ENCODE data around the gene LYRM9. TPM values are rescaled to one million over a fixed set of nuclear protein-coding genes. Genes with fewer than 3 reads are reported as not detected.

The LYRM9 gene
- total RNA-seq, 1 donor from 2014 or later, result 8.3 TPM

- no peak for TF ChIP-seq CTCF (IDR thresholded peaks at IDR 0.05; ENCODE audit: unreplicated experiment)
- Mint-ChIP-seq H3K4me3 (ENCODE audit: unreplicated experiment) (no peak overlapping the region), H3K9me3 (ENCODE audit: unreplicated experiment) (no peaks in the 10 kb centered on the region)
Measured at GRCh38 chr17:27860971-27861664, 32.0 kb downstream of the LYRM9 start.

GRCh38 chr17:27858621-27859305 lies 34.4 kb downstream of the LYRM9 start:
- H3K4me1 Mint-ChIP-seq (ENCODE audit: unreplicated experiment), result no peaks in the 10 kb centered on the region
- H3K27ac Mint-ChIP-seq (ENCODE audit: unreplicated experiment), result no peak overlapping the region
- peaks cover 6% of the 10 kb centered on the region for H3K27me3 Mint-ChIP-seq (ENCODE audit: unreplicated experiment)
- DNase-seq (ENCODE audit: low spot score), result no peak
- H3K4me3 Mint-ChIP-seq (ENCODE audit: unreplicated experiment), result no peak overlapping the region
- peaks cover 3% of the 10 kb centered on the region for H3K36me3 Mint-ChIP-seq (ENCODE audit: low read depth, unreplicated experiment)
- no peaks in the 10 kb centered on the region for H3K9me3 Mint-ChIP-seq (ENCODE audit: unreplicated experiment)
- TF ChIP-seq CTCF (IDR thresholded peaks at IDR 0.05; ENCODE audit: unreplicated experiment), result no peak

More at GRCh38 chr17:27860971-27861664, 32.0 kb downstream of the LYRM9 start:
- Mint-ChIP-seq H3K4me1 (ENCODE audit: unreplicated experiment) (no peaks in the 10 kb centered on the region), H3K27me3 (ENCODE audit: unreplicated experiment) (peaks cover 3% of the 10 kb centered on the region), H3K36me3 (ENCODE audit: low read depth, unreplicated experiment) (peaks cover 3% of the 10 kb centered on the region), H3K27ac (ENCODE audit: unreplicated experiment) (no peak overlapping the region)
- DNase-seq (ENCODE audit: low spot score), result no peak

- TF ChIP-seq CTCF (IDR thresholded peaks at IDR 0.05; ENCODE audit: unreplicated experiment), result no peak
- H3K27me3 Mint-ChIP-seq (ENCODE audit: unreplicated experiment), result peaks cover 4% of the 10 kb centered on the region
- H3K4me3 Mint-ChIP-seq (ENCODE audit: unreplicated experiment), result no peak overlapping the region
- H3K27ac Mint-ChIP-seq (ENCODE audit: unreplicated experiment), result no peak overlapping the region
- no peaks in the 10 kb centered on the region for H3K9me3 Mint-ChIP-seq (ENCODE audit: unreplicated experiment)
- no peaks in the 10 kb centered on the region for H3K4me1 Mint-ChIP-seq (ENCODE audit: unreplicated experiment)
- no peak for DNase-seq (ENCODE audit: low spot score)
- no peaks in the 10 kb centered on the region for H3K36me3 Mint-ChIP-seq (ENCODE audit: low read depth, unreplicated experiment)
Measured at GRCh38 chr17:27856676-27857432, 36.3 kb downstream of the LYRM9 start.

- H3K4me1 Mint-ChIP-seq (ENCODE audit: unreplicated experiment), result no peaks in the 10 kb centered on the region
- no peaks in the 10 kb centered on the region for H3K9me3 Mint-ChIP-seq (ENCODE audit: unreplicated experiment)
- no peak for DNase-seq (ENCODE audit: low spot score)
- H3K27me3 Mint-ChIP-seq (ENCODE audit: unreplicated experiment), result peaks cover 4% of the 10 kb centered on the region
- no peak overlapping the region for H3K4me3 Mint-ChIP-seq (ENCODE audit: unreplicated experiment)
- TF ChIP-seq CTCF (IDR thresholded peaks at IDR 0.05; ENCODE audit: unreplicated experiment), result no peak
- H3K27ac Mint-ChIP-seq (ENCODE audit: unreplicated experiment), result no peak overlapping the region
- no peaks in the 10 kb centered on the region for H3K36me3 Mint-ChIP-seq (ENCODE audit: low read depth, unreplicated experiment)
Measured at GRCh38 chr17:27855454-27855853, 37.7 kb downstream of the LYRM9 start.
